Measurements from ENCODE around the gene STX16. TPM values are rescaled to one million over a fixed set of nuclear protein-coding genes. Genes with fewer than 3 reads are reported as not detected.

Gene STX16
- polyA plus RNA-seq, 3 donors, result 15.6 to 165 (median 27.4) TPM

- no peak overlapping the region for H3K4me2 ChIP-seq (replicated peaks; ENCODE audit: extremely low read depth, low read length, poor library complexity, severe bottlenecking)
- no peaks in the 10 kb centered on the region for H3K27me3 ChIP-seq (ENCODE audit: control insufficient read depth in 2 of 2, insufficient read depth in 2 of 2, low read length in 2 of 2)
- no peak overlapping the region for H3K4me3 ChIP-seq (replicated peaks in 1 of 3; ENCODE audit: low read depth in 2 of 3, low read length in 3 of 3)
- no peak for TF ChIP-seq CTCF (IDR thresholded peaks at IDR 0.05)
- no peak overlapping the region for H3K9ac ChIP-seq (ENCODE audit: insufficient read depth, low read length, poor library complexity, severe bottlenecking)
- no peak overlapping the region for H2AFZ ChIP-seq (ENCODE audit: insufficient read depth, low read depth, low read length, poor library complexity, severe bottlenecking)
- H3K27ac ChIP-seq (ENCODE audit: low read depth in 1 of 2, low read length in 2 of 2), result no peak overlapping the region
- H3K4me1 ChIP-seq (ENCODE audit: control insufficient read depth in 1 of 2, insufficient read depth in 2 of 2, low read length in 2 of 2), result no peaks in the 10 kb centered on the region
- no peaks in the 10 kb centered on the region for H3K4me1 Mint-ChIP-seq
- intact Hi-C loops (cut with micrococcal nuclease), result no loop called here
- H3K79me2 ChIP-seq (ENCODE audit: insufficient read depth, low read length), result no peaks in the 10 kb centered on the region
- no peak overlapping the region for H3K27ac Mint-ChIP-seq
- H3K4me3 Mint-ChIP-seq, result no peak overlapping the region
- H3K9me3 ChIP-seq (replicated peaks in 1 of 2; ENCODE audit: control insufficient read depth in 1 of 2, insufficient read depth in 1 of 2, low read length in 2 of 2), result no peaks in the 10 kb centered on the region
- H3K36me3 Mint-ChIP-seq, result no peaks in the 10 kb centered on the region
- no peak for DNase-seq
- peaks cover 0 to 2% (median 2%) of the 10 kb centered on the region in 3 donors for H3K27me3 Mint-ChIP-seq (ENCODE audit: low read depth in 3 of 3)
- peaks cover 0 to 6% (median 0%) of the 10 kb centered on the region in 7 donors for H3K9me3 Mint-ChIP-seq
- 85% methylated on average over 15 of the region's 19 CpGs for WGBS (ENCODE audit: insufficient coverage)
- H4K20me1 ChIP-seq (ENCODE audit: insufficient read depth, low read length), result no peaks in the 10 kb centered on the region
- no peaks in the 10 kb centered on the region for H3K36me3 ChIP-seq (replicated peaks in 1 of 2; ENCODE audit: control insufficient read depth in 1 of 2, insufficient read depth in 2 of 2, low read length in 2 of 2)
Measured at GRCh38 chr20:58605292-58606065, 45.6 kb upstream of the STX16 start.

- no peak for DNase-seq
- H3K27ac Mint-ChIP-seq, result no peak overlapping the region
- H3K27me3 Mint-ChIP-seq (ENCODE audit: low read depth in 3 of 3), result peaks cover 0 to 2% (median 2%) of the 10 kb centered on the region in 3 donors
- H3K27me3 ChIP-seq (ENCODE audit: control insufficient read depth in 2 of 2, insufficient read depth in 2 of 2, low read length in 2 of 2), result no peaks in the 10 kb centered on the region
- no peaks in the 10 kb centered on the region for H3K79me2 ChIP-seq (ENCODE audit: insufficient read depth, low read length)
- H3K9me3 ChIP-seq (replicated peaks in 1 of 2; ENCODE audit: control insufficient read depth in 1 of 2, insufficient read depth in 1 of 2, low read length in 2 of 2), result no peaks in the 10 kb centered on the region
- no peaks in the 10 kb centered on the region for H3K4me1 Mint-ChIP-seq
- H4K20me1 ChIP-seq (ENCODE audit: insufficient read depth, low read length), result no peaks in the 10 kb centered on the region
- no peak overlapping the region for H3K27ac ChIP-seq (ENCODE audit: low read depth in 1 of 2, low read length in 2 of 2)
- H3K9ac ChIP-seq (ENCODE audit: insufficient read depth, low read length, poor library complexity, severe bottlenecking), result no peak overlapping the region
- peaks cover 0 to 6% (median 0%) of the 10 kb centered on the region in 7 donors for H3K9me3 Mint-ChIP-seq
- no peak overlapping the region for H3K4me3 Mint-ChIP-seq
- H2AFZ ChIP-seq (ENCODE audit: insufficient read depth, low read depth, low read length, poor library complexity, severe bottlenecking), result no peak overlapping the region
- H3K36me3 Mint-ChIP-seq, result no peaks in the 10 kb centered on the region
- no peak overlapping the region for H3K4me2 ChIP-seq (replicated peaks; ENCODE audit: extremely low read depth, low read length, poor library complexity, severe bottlenecking)
- no peak overlapping the region for H3K4me3 ChIP-seq (replicated peaks in 1 of 3; ENCODE audit: low read depth in 2 of 3, low read length in 3 of 3)
- intact Hi-C loops (cut with micrococcal nuclease), result no loop called here
- WGBS (ENCODE audit: insufficient coverage), result 89% methylated on average over 4 of the region's 9 CpGs
- TF ChIP-seq CTCF (IDR thresholded peaks at IDR 0.05), result no peak
- no peaks in the 10 kb centered on the region for H3K36me3 ChIP-seq (replicated peaks in 1 of 2; ENCODE audit: control insufficient read depth in 1 of 2, insufficient read depth in 2 of 2, low read length in 2 of 2)
- no peaks in the 10 kb centered on the region for H3K4me1 ChIP-seq (ENCODE audit: control insufficient read depth in 1 of 2, insufficient read depth in 2 of 2, low read length in 2 of 2)
Measured at GRCh38 chr20:58606184-58606583, 44.9 kb upstream of the STX16 start.

Measured in CD14-positive monocyte (primary cell).